HepG2 (cell line): Measurements from ENCODE around the gene PCYT2. TPM values are rescaled to one million over a fixed set of nuclear protein-coding genes. Genes with fewer than 3 reads are reported as not detected.

ENCODE experiments used
- AGO2 ChIP-seq: fragments of 200-400 bp; formaldehyde crosslinking; optimal IDR thresholded peaks from 2 replicates; pipeline ENCODE3; 2017; ENCODE audit warnings: mild to moderate bottlenecking, low read depth, low read length, moderate library complexity
- ATF7-NPFF ChIP-seq: sonication (generic); formaldehyde crosslinking; IDR thresholded peaks from 2 replicates; pipeline ENCODE4 v1.8.1; 2023; ENCODE audit warnings: mild to moderate bottlenecking, low read depth, missing genetic modification reagents, moderate library complexity
- DNMT3B ChIP-seq: conservative IDR thresholded peaks from 2 replicates; pipeline ENCODE4 v1.6.1; 2016; ENCODE audit warnings: missing biosample characterization, control low read depth
- ISL2 ChIP-seq: sonication (generic); formaldehyde crosslinking; IDR thresholded peaks from 2 replicates; pipeline ENCODE4 v1.5.0; 2020; ENCODE audit warnings: missing genetic modification reagents
- KMT2B ChIP-seq: IDR thresholded peaks from 2 replicates; pipeline ENCODE4 v1.6.1; 2016; ENCODE audit warnings: missing genetic modification reagents, missing compliant biosample characterization
- MEIS2 ChIP-seq: sonication (generic); formaldehyde crosslinking; IDR thresholded peaks from 2 replicates; pipeline ENCODE4 v1.9.0; 2021; ENCODE audit warnings: mild to moderate bottlenecking, missing genetic modification reagents
- MLX ChIP-seq: IDR thresholded peaks from 2 replicates; pipeline ENCODE4 v1.6.1; 2016
- MYC ChIP-seq: sonication (generic); formaldehyde crosslinking; IDR thresholded peaks from 2 replicates; pipeline ENCODE4 v1.9.0; 2021; ENCODE audit warnings: missing genetic modification reagents, borderline replicate concordance
- NRL ChIP-seq: sonication (generic); formaldehyde crosslinking; IDR thresholded peaks from 2 replicates; pipeline ENCODE4 v1.5.0; 2020; ENCODE audit warnings: missing genetic modification reagents, mild to moderate bottlenecking, moderate library complexity, borderline replicate concordance
- POLR2AphosphoS5 ChIP-seq: IDR thresholded peaks from 2 replicates; pipeline ENCODE4 v1.6.1; 2012; ENCODE audit warnings: low read depth, low read length
- POLR2G ChIP-seq: fragments of 200-400 bp; formaldehyde crosslinking; IDR thresholded peaks from 2 replicates; pipeline ENCODE4 v1.6.1; 2018; ENCODE audit warnings: mild to moderate bottlenecking, low read depth, low read length, moderate library complexity
- PRPF4 ChIP-seq: fragments of 200-400 bp; formaldehyde crosslinking; IDR thresholded peaks from 2 replicates; pipeline ENCODE4 v1.6.1; 2016; ENCODE audit warnings: low read length, low read depth; ENCODE audit not compliant: poor library complexity, severe bottlenecking
- RFXAP ChIP-seq: sonication (generic); formaldehyde crosslinking; IDR thresholded peaks from 2 replicates; pipeline ENCODE4 v1.4.0; 2020; ENCODE audit warnings: missing genetic modification reagents, borderline replicate concordance
- SALL1 ChIP-seq: sonication (generic); formaldehyde crosslinking; IDR thresholded peaks from 2 replicates; pipeline ENCODE4 v1.8.0; 2022; ENCODE audit warnings: mild to moderate bottlenecking, missing genetic modification reagents
- SP140L ChIP-seq: sonication (generic); formaldehyde crosslinking; IDR thresholded peaks from 2 replicates; pipeline ENCODE4 v1.4.0; 2020; ENCODE audit warnings: missing genetic modification reagents, borderline replicate concordance
- SP4 ChIP-seq: sonication (generic); formaldehyde crosslinking; IDR thresholded peaks from 2 replicates; pipeline ENCODE4 v1.8.1; 2023; ENCODE audit warnings: mild to moderate bottlenecking, missing genetic modification reagents
- TP53 ChIP-seq: sonication (generic); formaldehyde crosslinking; conservative IDR thresholded peaks from 2 replicates; pipeline ENCODE4 v1.4.0; 2020; ENCODE audit warnings: missing genetic modification reagents
- TRIM24 ChIP-seq: sonication (generic); formaldehyde crosslinking; IDR thresholded peaks from 2 replicates; pipeline ENCODE4 v1.8.0; 2022; ENCODE audit warnings: mild to moderate bottlenecking, missing genetic modification reagents
- ZFP82 ChIP-seq: sonication (generic); formaldehyde crosslinking; IDR thresholded peaks from 2 replicates; pipeline ENCODE4 v1.5.1; 2020; ENCODE audit warnings: mild to moderate bottlenecking, missing genetic modification reagents, borderline replicate concordance
- ZNF10 ChIP-seq: sonication (generic); formaldehyde crosslinking; IDR thresholded peaks from 2 replicates; pipeline ENCODE4 v1.4.0; 2020; ENCODE audit warnings: mild to moderate bottlenecking, low read depth, missing genetic modification reagents, borderline replicate concordance
- ZNF572 ChIP-seq: sonication (generic); formaldehyde crosslinking; IDR thresholded peaks from 2 replicates; pipeline ENCODE4 v1.5.1; 2020; ENCODE audit warnings: mild to moderate bottlenecking, missing genetic modification reagents
- ZNF614 ChIP-seq: IDR thresholded peaks from 2 replicates; pipeline ENCODE4 v1.6.1; 2018; ENCODE audit warnings: missing biosample characterization, missing genetic modification reagents, inconsistent platforms, borderline replicate concordance
- ZNF615 ChIP-seq: sonication (generic); formaldehyde crosslinking; IDR thresholded peaks from 2 replicates; pipeline ENCODE4 v1.5.0; 2020; ENCODE audit warnings: mild to moderate bottlenecking, missing genetic modification reagents, borderline replicate concordance
- ZNF761 ChIP-seq: sonication (generic); formaldehyde crosslinking; conservative IDR thresholded peaks from 2 replicates; pipeline ENCODE4 v1.4.0; 2020; ENCODE audit warnings: mild to moderate bottlenecking, missing genetic modification reagents
- polyA plus RNA-seq, 8 experiments: library from polyadenylated mRNA; depleted of rRNA in 3 of 8; stranded (reverse) in 7 of 8; unstranded in 1 of 8; fragments of >200 nt; fragmentation: Illumina TruSeq in 4 of 8; extraction: Trizol in 4 of 8; gene quantifications; 2 replicates each; pipeline versions ENCODE4 v1.2.1 to v1.2.3, GENCODE V29; 2011 to 2016; ENCODE audit warnings: low read depth in 4 of 8, missing spikeins in 1 of 8, mixed read lengths in 1 of 8; ENCODE audit not compliant: insufficient read depth in 1 of 8
- total RNA-seq, 5 experiments: library from RNA; depleted of rRNA; stranded (reverse); fragments of >200 nt; fragmentation: Illumina TruSeq; extraction: Trizol; gene quantifications; 2 replicates each; pipeline ENCODE4 v1.2.3, GENCODE V29; 2016; ENCODE audit warnings: low read depth in 1 of 5
- TF ChIP-seq, protein P1 (sequence below), 2 experiments: IDR thresholded peaks; 2 replicates each; pipeline ENCODE4 v1.6.1; 2011 to 2012; ENCODE audit warnings: low read length in 2 of 2, borderline replicate concordance in 1 of 2, low read depth in 1 of 2, mild to moderate bottlenecking in 1 of 2, moderate library complexity in 1 of 2
- TF ChIP-seq, protein P2 (sequence below): sonication (generic); formaldehyde crosslinking; conservative IDR thresholded peaks from 2 replicates; pipeline ENCODE4 v1.5.0; 2020; ENCODE audit warnings: missing genetic modification reagents

Gene PCYT2
- total and polyA plus RNA-seq, 2 of the 13 experiments (the other 11 are each of a cell fraction or from before 2014, with no cell fraction given), result 147 to 297 TPM

- TF ChIP-seq RFXAP, result peak; percentile 30; the same call in 1 of the 2 replicates
- TF ChIP-seq ZFP82 (CRISPR knock-in tag), result no peak
- no peak for TF ChIP-seq ZNF572
- no peak for TF ChIP-seq KMT2B (CRISPR knock-in tag)
- TF ChIP-seq ZNF615 (CRISPR knock-in tag), result no peak
- TF ChIP-seq, protein P1, sequence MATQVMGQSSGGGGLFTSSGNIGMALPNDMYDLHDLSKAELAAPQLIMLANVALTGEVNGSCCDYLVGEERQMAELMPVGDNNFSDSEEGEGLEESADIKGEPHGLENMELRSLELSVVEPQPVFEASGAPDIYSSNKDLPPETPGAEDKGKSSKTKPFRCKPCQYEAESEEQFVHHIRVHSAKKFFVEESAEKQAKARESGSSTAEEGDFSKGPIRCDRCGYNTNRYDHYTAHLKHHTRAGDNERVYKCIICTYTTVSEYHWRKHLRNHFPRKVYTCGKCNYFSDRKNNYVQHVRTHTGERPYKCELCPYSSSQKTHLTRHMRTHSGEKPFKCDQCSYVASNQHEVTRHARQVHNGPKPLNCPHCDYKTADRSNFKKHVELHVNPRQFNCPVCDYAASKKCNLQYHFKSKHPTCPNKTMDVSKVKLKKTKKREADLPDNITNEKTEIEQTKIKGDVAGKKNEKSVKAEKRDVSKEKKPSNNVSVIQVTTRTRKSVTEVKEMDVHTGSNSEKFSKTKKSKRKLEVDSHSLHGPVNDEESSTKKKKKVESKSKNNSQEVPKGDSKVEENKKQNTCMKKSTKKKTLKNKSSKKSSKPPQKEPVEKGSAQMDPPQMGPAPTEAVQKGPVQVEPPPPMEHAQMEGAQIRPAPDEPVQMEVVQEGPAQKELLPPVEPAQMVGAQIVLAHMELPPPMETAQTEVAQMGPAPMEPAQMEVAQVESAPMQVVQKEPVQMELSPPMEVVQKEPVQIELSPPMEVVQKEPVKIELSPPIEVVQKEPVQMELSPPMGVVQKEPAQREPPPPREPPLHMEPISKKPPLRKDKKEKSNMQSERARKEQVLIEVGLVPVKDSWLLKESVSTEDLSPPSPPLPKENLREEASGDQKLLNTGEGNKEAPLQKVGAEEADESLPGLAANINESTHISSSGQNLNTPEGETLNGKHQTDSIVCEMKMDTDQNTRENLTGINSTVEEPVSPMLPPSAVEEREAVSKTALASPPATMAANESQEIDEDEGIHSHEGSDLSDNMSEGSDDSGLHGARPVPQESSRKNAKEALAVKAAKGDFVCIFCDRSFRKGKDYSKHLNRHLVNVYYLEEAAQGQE (IDR thresholded peaks at IDR 0.05; ENCODE audit: borderline replicate concordance in 1 of 2, low read depth in 1 of 2, low read length in 2 of 2), result no peak
- 0 out of 2 replicates have a peak, but pooled peaks have one; percentile 27 for TF ChIP-seq MEIS2
- TF ChIP-seq POLR2G, result 0 out of 2 replicates have a peak, but pooled peaks have one; percentile 40
- TF ChIP-seq MYC (CRISPR knock-in tag), result peak; percentile 67; the same call in 1 of the 2 replicates
- no peak for TF ChIP-seq SALL1 (CRISPR knock-in tag)
- TF ChIP-seq NRL (CRISPR knock-in tag), result no peak
- TF ChIP-seq TP53 (CRISPR knock-in tag), result no peak
- no peak for TF ChIP-seq ISL2
- TF ChIP-seq PRPF4, result peak; percentile 12
- no peak for TF ChIP-seq ZNF761
- no peak for TF ChIP-seq SP140L
- peak; percentile 55 for TF ChIP-seq POLR2AphosphoS5
- 0 out of 2 replicates have a peak, but pooled peaks have one; percentile 49 for TF ChIP-seq ATF7-NPFF (CRISPR knock-in tag)
- TF ChIP-seq TRIM24 (CRISPR knock-in tag), result no peak
- TF ChIP-seq, protein P2, sequence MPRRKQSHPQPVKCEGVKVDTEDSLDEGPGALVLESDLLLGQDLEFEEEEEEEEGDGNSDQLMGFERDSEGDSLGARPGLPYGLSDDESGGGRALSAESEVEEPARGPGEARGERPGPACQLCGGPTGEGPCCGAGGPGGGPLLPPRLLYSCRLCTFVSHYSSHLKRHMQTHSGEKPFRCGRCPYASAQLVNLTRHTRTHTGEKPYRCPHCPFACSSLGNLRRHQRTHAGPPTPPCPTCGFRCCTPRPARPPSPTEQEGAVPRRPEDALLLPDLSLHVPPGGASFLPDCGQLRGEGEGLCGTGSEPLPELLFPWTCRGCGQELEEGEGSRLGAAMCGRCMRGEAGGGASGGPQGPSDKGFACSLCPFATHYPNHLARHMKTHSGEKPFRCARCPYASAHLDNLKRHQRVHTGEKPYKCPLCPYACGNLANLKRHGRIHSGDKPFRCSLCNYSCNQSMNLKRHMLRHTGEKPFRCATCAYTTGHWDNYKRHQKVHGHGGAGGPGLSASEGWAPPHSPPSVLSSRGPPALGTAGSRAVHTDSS (CRISPR knock-in tag), result no peak
- no peak for TF ChIP-seq DNMT3B (CRISPR knock-in tag)
- no peak for TF ChIP-seq MLX (CRISPR knock-in tag)
- TF ChIP-seq ZNF614 (CRISPR knock-in tag), result no peak
- no peak for TF ChIP-seq ZNF10 (CRISPR knock-in tag)
- TF ChIP-seq AGO2, result peak; percentile 87
- TF ChIP-seq SP4 (CRISPR knock-in tag), result peak; percentile 40; the same call in 1 of the 2 replicates
Measured at GRCh38 chr17:81911277-81911961, at the start of gene PCYT2 (continued).
